NCI-H1417 (cell line): Measurements from ENCODE around the gene TMEM140.
"Not testable (repeated sequence)": the region's sequence is repeated elsewhere in the genome, so short reads cannot be mapped to it uniquely, and the experiment has no call there.

Experiments used
- DNase-seq, 3 experiments: peaks; one replicate each; lab custom pipeline; 2025; lab: John Stamatoyannopoulos, UW

The TMEM140 gene

GRCh38 chr7:135147899-135148721 lies at the start of gene TMEM140:
Gene TMEM140, plus strand, starts transcription at chr7:135148072. Its CDS starts 16,370 bp downstream, at chr7:135164442.
- DNase-seq, result no peak

GRCh38 chr7:135098391-135098790 lies 49.5 kb upstream of the TMEM140 start:
- DNase-seq, result no peak

- no peak for DNase-seq
These were observed 47.0 kb upstream of the TMEM140 start for GRCh38 chr7:135100856-135101255.

- DNase-seq, result no peak
These were observed 45.5 kb upstream of the TMEM140 start for GRCh38 chr7:135102372-135102771.

- DNase-seq, result no peak
These were observed 38.3 kb upstream of the TMEM140 start for GRCh38 chr7:135109562-135109961.

- DNase-seq, result no peak
These were observed 37.9 kb upstream of the TMEM140 start for GRCh38 chr7:135109976-135110375.

GRCh38 chr7:135111379-135111778 lies 36.5 kb upstream of the TMEM140 start:
- no peak for DNase-seq

GRCh38 chr7:135114622-135115021 lies 33.2 kb upstream of the TMEM140 start:
- DNase-seq, result no peak

GRCh38 chr7:135117096-135117495 lies 30.8 kb upstream of the TMEM140 start:
- DNase-seq, result no peak

- DNase-seq, result no peak
These were observed 26.0 kb upstream of the TMEM140 start for GRCh38 chr7:135121868-135122267.

GRCh38 chr7:135124631-135125030 lies 23.2 kb upstream of the TMEM140 start:
- DNase-seq, result not testable (repeated sequence)

GRCh38 chr7:135128931-135129330 lies 18.9 kb upstream of the TMEM140 start:
- DNase-seq, result no peak

- DNase-seq, result no peak
These were observed 18.3 kb upstream of the TMEM140 start for GRCh38 chr7:135129579-135129978.

- DNase-seq, result no peak
These were observed 3.8 kb upstream of the TMEM140 start for GRCh38 chr7:135143885-135144668.

- no peak for DNase-seq
These were observed 452 bp upstream of the TMEM140 start for GRCh38 chr7:135147341-135147898.

GRCh38 chr7:135150072-135150782 lies 2.4 kb downstream of the TMEM140 start:
- DNase-seq, result no peak

GRCh38 chr7:135151132-135151531 lies 3.3 kb downstream of the TMEM140 start:
- no peak for DNase-seq

GRCh38 chr7:135151533-135151932 lies 3.7 kb downstream of the TMEM140 start:
- no peak for DNase-seq

- DNase-seq, result no peak
These were observed 4.6 kb downstream of the TMEM140 start for GRCh38 chr7:135152442-135152841.

- DNase-seq, result no peak
These were observed 6.9 kb downstream of the TMEM140 start for GRCh38 chr7:135154734-135155133.

GRCh38 chr7:135156290-135156689 lies 8.4 kb downstream of the TMEM140 start:
- no peak for DNase-seq

- DNase-seq, result no peak
These were observed 10.3 kb downstream of the TMEM140 start for GRCh38 chr7:135158141-135158655.
